SK-N-SH treated with all-trans-retinoic acid at 6 μM for 48 hours (cell line): Measurements from ENCODE around the gene ZNF292.

Experiments used
- ATAC-seq: fragments of 200-7000 bp; cut with Tn5 transposase; 3 replicates; pipeline ENCODE4 v1.9.1; 2020; ENCODE audit warnings: mild to moderate bottlenecking, moderate library complexity
- ARNTL ChIP-seq: fragments of 450-650 bp; formaldehyde crosslinking; IDR thresholded peaks from 2 replicates; pipeline ENCODE4 v1.5.0; 2020; ENCODE audit warnings: low read depth, mild to moderate bottlenecking, moderate library complexity, borderline replicate concordance
- BACH2 ChIP-seq: fragments of 250-450 bp; sonication (Bioruptor Pico); IDR thresholded peaks from 2 replicates; pipeline ENCODE4 v1.9.0; 2021; ENCODE audit warnings: mild to moderate bottlenecking, borderline replicate concordance
- CSDC2 ChIP-seq: fragments of 250-450 bp; sonication (Bioruptor Pico); IDR thresholded peaks from 2 replicates; pipeline ENCODE4 v1.5.0; 2020; ENCODE audit warnings: mild to moderate bottlenecking, moderate library complexity
- GLIS3 ChIP-seq: fragments of 250-450 bp; sonication (Bioruptor Pico); IDR thresholded peaks from 2 replicates; pipeline ENCODE4 v1.5.0; 2020; ENCODE audit warnings: mild to moderate bottlenecking, moderate library complexity
- ISL1 ChIP-seq: fragments of 250-450 bp; sonication (Bioruptor Pico); IDR thresholded peaks from 2 replicates; pipeline ENCODE4 v2.1.2; 2022; ENCODE audit warnings: mild to moderate bottlenecking, moderate library complexity
- OSR1 ChIP-seq: fragments of 250-450 bp; sonication (Bioruptor Pico); IDR thresholded peaks from 2 replicates; pipeline ENCODE4 v1.8.0; 2022; ENCODE audit warnings: moderate library complexity, mild to moderate bottlenecking, inconsistent platforms
- PPARA ChIP-seq: fragments of 250-450 bp; sonication (Bioruptor Pico); IDR thresholded peaks from 2 replicates; pipeline ENCODE4 v1.5.0; 2020; ENCODE audit warnings: mild to moderate bottlenecking, borderline replicate concordance
- RARB ChIP-seq: fragments of 250-450 bp; sonication (Bioruptor Pico); IDR thresholded peaks from 2 replicates; pipeline ENCODE4 v1.8.0; 2021; ENCODE audit warnings: mild to moderate bottlenecking, moderate library complexity
- SNAI2 ChIP-seq: fragments of 250-450 bp; sonication (Bioruptor Pico); IDR thresholded peaks from 2 replicates; pipeline ENCODE4 v1.5.0; 2020; ENCODE audit warnings: mild to moderate bottlenecking, moderate library complexity
- TCF4 ChIP-seq: fragments of 250-450 bp; sonication (Bioruptor Pico); IDR thresholded peaks from 2 replicates; pipeline ENCODE4 v1.8.0; 2021; ENCODE audit warnings: mild to moderate bottlenecking, moderate library complexity, borderline replicate concordance
- TOX ChIP-seq: fragments of 250-450 bp; sonication (Bioruptor Pico); IDR thresholded peaks from 2 replicates; pipeline ENCODE4 v1.8.0; 2021; ENCODE audit warnings: mild to moderate bottlenecking, moderate library complexity, borderline replicate concordance
- ZFP3 ChIP-seq: fragments of 250-450 bp; sonication (Bioruptor Pico); IDR thresholded peaks from 2 replicates; pipeline ENCODE4 v1.5.0; 2020; ENCODE audit warnings: mild to moderate bottlenecking, moderate library complexity
- ZNF565 ChIP-seq: fragments of 450-650 bp; formaldehyde crosslinking; conservative IDR thresholded peaks from 2 replicates; pipeline ENCODE4 v1.5.0; 2020; ENCODE audit warnings: low read depth, mild to moderate bottlenecking, moderate library complexity
- ZNF70 ChIP-seq: fragments of 450-650 bp; formaldehyde crosslinking; IDR thresholded peaks from 2 replicates; pipeline ENCODE4 v1.5.0; 2020; ENCODE audit warnings: mild to moderate bottlenecking, moderate library complexity
- ZNF8 ChIP-seq: fragments of 450-650 bp; formaldehyde crosslinking; IDR thresholded peaks from 2 replicates; pipeline ENCODE4 v1.5.0; 2020; ENCODE audit warnings: mild to moderate bottlenecking, moderate library complexity
- TF ChIP-seq, protein P1 (sequence below): fragments of 250-450 bp; sonication (Bioruptor Pico); IDR thresholded peaks from 2 replicates; pipeline ENCODE4 v1.8.0; 2021; ENCODE audit warnings: low read depth, mild to moderate bottlenecking, moderate library complexity, borderline replicate concordance
- TF ChIP-seq, protein P2 (sequence below): fragments of 250-450 bp; sonication (Bioruptor Pico); IDR thresholded peaks from 2 replicates; pipeline ENCODE4 v1.8.0; 2020; ENCODE audit warnings: mild to moderate bottlenecking, moderate library complexity, borderline replicate concordance
- TF ChIP-seq, protein P3 (sequence below): fragments of 250-450 bp; sonication (Bioruptor Pico); IDR thresholded peaks from 2 replicates; pipeline ENCODE4 v1.5.1; 2020; ENCODE audit warnings: low read depth, mild to moderate bottlenecking, moderate library complexity
- TF ChIP-seq, protein P4 (sequence below): fragments of 250-450 bp; sonication (Bioruptor Pico); IDR thresholded peaks from 2 replicates; pipeline ENCODE4 v1.5.0; 2020; ENCODE audit warnings: mild to moderate bottlenecking, moderate library complexity
- TF ChIP-seq, protein P5 (sequence below): fragments of 250-450 bp; sonication (Bioruptor Pico); IDR thresholded peaks from 2 replicates; pipeline ENCODE4 v1.5.1; 2021; ENCODE audit warnings: mild to moderate bottlenecking, moderate library complexity

Gene ZNF292

GRCh38 chr6:87224971-87225370, 69.6 kb downstream of the ZNF292 start:
- TF ChIP-seq GLIS3 (no peak), RARB (CRISPR knock-in tag) (no peak), ZNF8 (CRISPR knock-in tag) (no peak), ISL1 (CRISPR knock-in tag) (no peak), ARNTL (CRISPR knock-in tag) (no peak), CSDC2 (CRISPR knock-in tag) (no peak), OSR1 (no peak), ZFP3 (CRISPR knock-in tag) (no peak), PPARA (CRISPR knock-in tag) (no peak), BACH2 (no peak), ZNF565 (CRISPR knock-in tag) (no peak), SNAI2 (no peak), ZNF70 (CRISPR knock-in tag) (no peak), TOX (CRISPR knock-in tag) (no peak), TCF4 (CRISPR knock-in tag) (no peak)
- TF ChIP-seq, protein P1, sequence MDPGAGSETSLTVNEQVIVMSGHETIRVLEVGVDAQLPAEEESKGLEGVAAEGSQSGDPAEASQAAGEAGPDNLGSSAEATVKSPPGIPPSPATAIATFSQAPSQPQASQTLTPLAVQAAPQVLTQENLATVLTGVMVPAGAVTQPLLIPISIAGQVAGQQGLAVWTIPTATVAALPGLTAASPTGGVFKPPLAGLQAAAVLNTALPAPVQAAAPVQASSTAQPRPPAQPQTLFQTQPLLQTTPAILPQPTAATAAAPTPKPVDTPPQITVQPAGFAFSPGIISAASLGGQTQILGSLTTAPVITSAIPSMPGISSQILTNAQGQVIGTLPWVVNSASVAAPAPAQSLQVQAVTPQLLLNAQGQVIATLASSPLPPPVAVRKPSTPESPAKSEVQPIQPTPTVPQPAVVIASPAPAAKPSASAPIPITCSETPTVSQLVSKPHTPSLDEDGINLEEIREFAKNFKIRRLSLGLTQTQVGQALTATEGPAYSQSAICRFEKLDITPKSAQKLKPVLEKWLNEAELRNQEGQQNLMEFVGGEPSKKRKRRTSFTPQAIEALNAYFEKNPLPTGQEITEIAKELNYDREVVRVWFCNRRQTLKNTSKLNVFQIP, result no peak
- TF ChIP-seq, protein P2, sequence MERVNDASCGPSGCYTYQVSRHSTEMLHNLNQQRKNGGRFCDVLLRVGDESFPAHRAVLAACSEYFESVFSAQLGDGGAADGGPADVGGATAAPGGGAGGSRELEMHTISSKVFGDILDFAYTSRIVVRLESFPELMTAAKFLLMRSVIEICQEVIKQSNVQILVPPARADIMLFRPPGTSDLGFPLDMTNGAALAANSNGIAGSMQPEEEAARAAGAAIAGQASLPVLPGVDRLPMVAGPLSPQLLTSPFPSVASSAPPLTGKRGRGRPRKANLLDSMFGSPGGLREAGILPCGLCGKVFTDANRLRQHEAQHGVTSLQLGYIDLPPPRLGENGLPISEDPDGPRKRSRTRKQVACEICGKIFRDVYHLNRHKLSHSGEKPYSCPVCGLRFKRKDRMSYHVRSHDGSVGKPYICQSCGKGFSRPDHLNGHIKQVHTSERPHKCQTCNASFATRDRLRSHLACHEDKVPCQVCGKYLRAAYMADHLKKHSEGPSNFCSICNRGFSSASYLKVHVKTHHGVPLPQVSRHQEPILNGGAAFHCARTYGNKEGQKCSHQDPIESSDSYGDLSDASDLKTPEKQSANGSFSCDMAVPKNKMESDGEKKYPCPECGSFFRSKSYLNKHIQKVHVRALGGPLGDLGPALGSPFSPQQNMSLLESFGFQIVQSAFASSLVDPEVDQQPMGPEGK, result no peak
- TF ChIP-seq, protein P3, sequence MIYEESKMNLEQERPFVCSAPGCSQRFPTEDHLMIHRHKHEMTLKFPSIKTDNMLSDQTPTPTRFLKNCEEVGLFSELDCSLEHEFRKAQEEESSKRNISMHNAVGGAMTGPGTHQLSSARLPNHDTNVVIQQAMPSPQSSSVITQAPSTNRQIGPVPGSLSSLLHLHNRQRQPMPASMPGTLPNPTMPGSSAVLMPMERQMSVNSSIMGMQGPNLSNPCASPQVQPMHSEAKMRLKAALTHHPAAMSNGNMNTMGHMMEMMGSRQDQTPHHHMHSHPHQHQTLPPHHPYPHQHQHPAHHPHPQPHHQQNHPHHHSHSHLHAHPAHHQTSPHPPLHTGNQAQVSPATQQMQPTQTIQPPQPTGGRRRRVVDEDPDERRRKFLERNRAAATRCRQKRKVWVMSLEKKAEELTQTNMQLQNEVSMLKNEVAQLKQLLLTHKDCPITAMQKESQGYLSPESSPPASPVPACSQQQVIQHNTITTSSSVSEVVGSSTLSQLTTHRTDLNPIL (CRISPR knock-in tag), result no peak
- TF ChIP-seq, protein P4, sequence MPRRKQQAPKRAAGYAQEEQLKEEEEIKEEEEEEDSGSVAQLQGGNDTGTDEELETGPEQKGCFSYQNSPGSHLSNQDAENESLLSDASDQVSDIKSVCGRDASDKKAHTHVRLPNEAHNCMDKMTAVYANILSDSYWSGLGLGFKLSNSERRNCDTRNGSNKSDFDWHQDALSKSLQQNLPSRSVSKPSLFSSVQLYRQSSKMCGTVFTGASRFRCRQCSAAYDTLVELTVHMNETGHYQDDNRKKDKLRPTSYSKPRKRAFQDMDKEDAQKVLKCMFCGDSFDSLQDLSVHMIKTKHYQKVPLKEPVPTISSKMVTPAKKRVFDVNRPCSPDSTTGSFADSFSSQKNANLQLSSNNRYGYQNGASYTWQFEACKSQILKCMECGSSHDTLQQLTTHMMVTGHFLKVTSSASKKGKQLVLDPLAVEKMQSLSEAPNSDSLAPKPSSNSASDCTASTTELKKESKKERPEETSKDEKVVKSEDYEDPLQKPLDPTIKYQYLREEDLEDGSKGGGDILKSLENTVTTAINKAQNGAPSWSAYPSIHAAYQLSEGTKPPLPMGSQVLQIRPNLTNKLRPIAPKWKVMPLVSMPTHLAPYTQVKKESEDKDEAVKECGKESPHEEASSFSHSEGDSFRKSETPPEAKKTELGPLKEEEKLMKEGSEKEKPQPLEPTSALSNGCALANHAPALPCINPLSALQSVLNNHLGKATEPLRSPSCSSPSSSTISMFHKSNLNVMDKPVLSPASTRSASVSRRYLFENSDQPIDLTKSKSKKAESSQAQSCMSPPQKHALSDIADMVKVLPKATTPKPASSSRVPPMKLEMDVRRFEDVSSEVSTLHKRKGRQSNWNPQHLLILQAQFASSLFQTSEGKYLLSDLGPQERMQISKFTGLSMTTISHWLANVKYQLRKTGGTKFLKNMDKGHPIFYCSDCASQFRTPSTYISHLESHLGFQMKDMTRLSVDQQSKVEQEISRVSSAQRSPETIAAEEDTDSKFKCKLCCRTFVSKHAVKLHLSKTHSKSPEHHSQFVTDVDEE, result no peak
- TF ChIP-seq, protein P5, sequence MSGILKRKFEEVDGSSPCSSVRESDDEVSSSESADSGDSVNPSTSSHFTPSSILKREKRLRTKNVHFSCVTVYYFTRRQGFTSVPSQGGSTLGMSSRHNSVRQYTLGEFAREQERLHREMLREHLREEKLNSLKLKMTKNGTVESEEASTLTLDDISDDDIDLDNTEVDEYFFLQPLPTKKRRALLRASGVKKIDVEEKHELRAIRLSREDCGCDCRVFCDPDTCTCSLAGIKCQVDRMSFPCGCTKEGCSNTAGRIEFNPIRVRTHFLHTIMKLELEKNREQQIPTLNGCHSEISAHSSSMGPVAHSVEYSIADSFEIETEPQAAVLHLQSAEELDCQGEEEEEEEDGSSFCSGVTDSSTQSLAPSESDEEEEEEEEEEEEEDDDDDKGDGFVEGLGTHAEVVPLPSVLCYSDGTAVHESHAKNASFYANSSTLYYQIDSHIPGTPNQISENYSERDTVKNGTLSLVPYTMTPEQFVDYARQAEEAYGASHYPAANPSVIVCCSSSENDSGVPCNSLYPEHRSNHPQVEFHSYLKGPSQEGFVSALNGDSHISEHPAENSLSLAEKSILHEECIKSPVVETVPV (CRISPR knock-in tag), result no peak
- TF ChIP-seq, all 23 proteins: peak for 0
- no peak for ATAC-seq

DNA sequence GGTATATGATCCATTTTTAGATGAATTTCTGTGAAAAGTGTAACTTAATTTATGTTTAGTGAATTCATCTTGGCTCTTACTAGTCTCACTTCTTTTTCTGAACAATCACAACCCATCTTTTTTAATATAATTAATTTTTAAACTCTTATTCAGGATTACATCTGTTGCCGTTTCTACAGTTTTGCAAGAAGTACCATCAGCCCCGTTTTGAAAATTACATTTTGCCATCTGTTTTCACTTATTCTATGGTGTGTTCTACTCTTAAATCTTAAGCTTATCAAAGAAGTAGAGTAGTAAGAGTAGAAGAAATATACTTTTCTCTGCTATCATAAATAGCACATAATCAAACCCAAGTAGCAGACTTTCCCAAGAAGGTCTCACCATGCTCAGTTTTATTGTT, 70.1 kb downstream of the ZNF292 start:
- TF ChIP-seq, protein P3 (CRISPR knock-in tag), result no peak
- 0 out of 2 replicates have a peak, but pooled peaks have one; percentile 20 for TF ChIP-seq TCF4 (CRISPR knock-in tag)

GRCh38 chr6:87225937-87226336, 70.6 kb downstream of the ZNF292 start:
- ATAC-seq, result no peak
- TF ChIP-seq ARNTL (CRISPR knock-in tag) (no peak), PPARA (CRISPR knock-in tag) (no peak), ZFP3 (CRISPR knock-in tag) (no peak), OSR1 (no peak), TCF4 (CRISPR knock-in tag) (no peak)
- TF ChIP-seq, protein P1, result no peak
- TF ChIP-seq, all 23 proteins: peak for 0

More for the DNA sequence above, 70.1 kb downstream of the ZNF292 start:
- ATAC-seq, result no peak
